Type B pancreatic cell (in vitro differentiated cells): Measurements from ENCODE around the gene PDE10A. TPM values are rescaled to one million over a fixed set of nuclear protein-coding genes. Genes with fewer than 3 reads are reported as not detected.

Experiments used
- DNase-seq: peaks from one replicate; pipeline ENCODE4 v3.0.0; 2021; ENCODE audit warnings: mixed read lengths; ENCODE audit not compliant: unreplicated experiment; ENCODE audit errors: extremely low spot score
- H3K27ac Mint-ChIP-seq: 2 replicates; pipeline ENCODE4 v1.8.0; 2021; ENCODE audit warnings: mild to moderate bottlenecking, mixed read lengths
- H3K27me3 Mint-ChIP-seq: 2 replicates; pipeline ENCODE4 v1.8.0; 2021; ENCODE audit warnings: mixed read lengths
- H3K36me3 Mint-ChIP-seq: 2 replicates; pipeline ENCODE4 v1.8.0; 2021; ENCODE audit warnings: mixed read lengths
- H3K4me1 Mint-ChIP-seq: one replicate; pipeline ENCODE4 v1.8.0; 2021; ENCODE audit warnings: mixed read lengths; ENCODE audit not compliant: unreplicated experiment
- H3K4me3 Mint-ChIP-seq: 2 replicates; pipeline ENCODE4 v1.8.0; 2021; ENCODE audit warnings: mild to moderate bottlenecking, mixed read lengths
- H3K9me3 Mint-ChIP-seq: 2 replicates; pipeline ENCODE4 v1.8.0; 2021; ENCODE audit warnings: mixed read lengths
- CTCF ChIP-seq: fragments of 200-600 bp; sonication (generic); conservative IDR thresholded peaks from 2 replicates; pipeline ENCODE4 v1.5.0; 2021; ENCODE audit warnings: antibody characterized with exemption, mild to moderate bottlenecking
- total RNA-seq: library from RNA; stranded (reverse); gene quantifications from 2 replicates; pipeline ENCODE4 v1.2.1, GENCODE V29; 2021; ENCODE audit warnings: low replicate concordance

The PDE10A gene
- total RNA-seq, 1 donor from 2014 or later, result 10.8 TPM

- DNase-seq, result no peak
- H3K27ac Mint-ChIP-seq, result no peak overlapping the region
- H3K4me1 Mint-ChIP-seq, result no peaks in the 10 kb centered on the region
- H3K36me3 Mint-ChIP-seq, result peaks cover 3% of the 10 kb centered on the region
- no peaks in the 10 kb centered on the region for H3K9me3 Mint-ChIP-seq
- H3K27me3 Mint-ChIP-seq, result no peaks in the 10 kb centered on the region
- no peak overlapping the region for H3K4me3 Mint-ChIP-seq
- TF ChIP-seq CTCF, result no peak
Observed at GRCh38 chr6:165417278-165417865, 245.7 kb downstream of the PDE10A start.

GRCh38 chr6:165404697-165405096 lies 258.3 kb downstream of the PDE10A start:
- no peaks in the 10 kb centered on the region for H3K4me1 Mint-ChIP-seq
- peaks cover 9% of the 10 kb centered on the region for H3K9me3 Mint-ChIP-seq
- no peak for DNase-seq
- H3K36me3 Mint-ChIP-seq, result peaks cover 2% of the 10 kb centered on the region
- H3K4me3 Mint-ChIP-seq, result no peak overlapping the region
- no peak overlapping the region for H3K27ac Mint-ChIP-seq
- H3K27me3 Mint-ChIP-seq, result no peaks in the 10 kb centered on the region
- no peak for TF ChIP-seq CTCF

GRCh38 chr6:165404296-165404695 lies 258.7 kb downstream of the PDE10A start:
- Mint-ChIP-seq H3K36me3 (peaks cover 4% of the 10 kb centered on the region), H3K4me1 (no peaks in the 10 kb centered on the region), H3K9me3 (peaks cover 10% of the 10 kb centered on the region), H3K27me3 (no peaks in the 10 kb centered on the region), H3K27ac (no peak overlapping the region), H3K4me3 (no peak overlapping the region)
- TF ChIP-seq CTCF, result no peak
- DNase-seq, result no peak

- Mint-ChIP-seq H3K27me3 (no peaks in the 10 kb centered on the region), H3K9me3 (peaks cover 10% of the 10 kb centered on the region), H3K4me3 (no peak overlapping the region), H3K36me3 (peaks cover 4% of the 10 kb centered on the region), H3K27ac (no peak overlapping the region), H3K4me1 (no peaks in the 10 kb centered on the region)
- DNase-seq, result no peak
- TF ChIP-seq CTCF, result no peak
Observed at GRCh38 chr6:165403006-165403595, 259.9 kb downstream of the PDE10A start.

- peaks cover 10% of the 10 kb centered on the region for H3K9me3 Mint-ChIP-seq
- H3K4me3 Mint-ChIP-seq, result no peak overlapping the region
- H3K4me1 Mint-ChIP-seq, result no peaks in the 10 kb centered on the region
- DNase-seq, result no peak
- no peaks in the 10 kb centered on the region for H3K27me3 Mint-ChIP-seq
- no peak for TF ChIP-seq CTCF
- no peak overlapping the region for H3K27ac Mint-ChIP-seq
- H3K36me3 Mint-ChIP-seq, result peaks cover 4% of the 10 kb centered on the region
Observed at GRCh38 chr6:165401092-165401491, 261.9 kb downstream of the PDE10A start.
